ENCODE results near the gene SP9. TPM values are rescaled to one million over a fixed set of nuclear protein-coding genes. Genes with fewer than 3 reads are reported as not detected.

The SP9 gene
- total and polyA plus RNA-seq, 9 of the 15 experiments (the other 6 are each of a cell fraction or from before 2014, with no cell fraction given) = 0.04 to 0.23 (median 0.11) TPM; not detected in 3

- no peak for TF ChIP-seq CEBPZ (IDR thresholded peaks at IDR 0.05; ENCODE audit: borderline replicate concordance, low read depth, low read length)
- no peak for TF ChIP-seq ZNF23 (CRISPR knock-in tag; IDR thresholded peaks at IDR 0.05)
- no peak for TF ChIP-seq HIVEP1 (CRISPR knock-in tag; IDR thresholded peaks at IDR 0.05)
- TF ChIP-seq CREB3 (tag; conservative IDR thresholded peaks at IDR 0.05; ENCODE audit: low read depth) = no peak
- no peak for TF ChIP-seq SUPT5H (IDR thresholded peaks at IDR 0.05)
- TF ChIP-seq ZSCAN32 (CRISPR knock-in tag; IDR thresholded peaks at IDR 0.05) = no peak
- no peak for TF ChIP-seq BACH1 (tag; IDR thresholded peaks at IDR 0.05)
- TF ChIP-seq MGA (IDR thresholded peaks at IDR 0.05) = no peak
- TF ChIP-seq NRF1 (conservative IDR thresholded peaks at IDR 0.05 in 1 of 2, IDR thresholded peaks at IDR 0.05 in 1 of 2) = no peak; a peak in 1 of 4 replicates
- no peak for TF ChIP-seq IFI16 (CRISPR knock-in tag; IDR thresholded peaks at IDR 0.05)
Observed at GRCh38 chr2:174335254-174335987, 667 bp downstream of the SP9 start (continued).
